ENCODE results near the gene FBXO24. TPM values are rescaled to one million over a fixed set of nuclear protein-coding genes. Genes with fewer than 3 reads are reported as not detected.

Gene FBXO24
- total and polyA plus RNA-seq, 11 donors = 0.11 to 0.75 (median 0.31) TPM; not detected in 4

DNA sequence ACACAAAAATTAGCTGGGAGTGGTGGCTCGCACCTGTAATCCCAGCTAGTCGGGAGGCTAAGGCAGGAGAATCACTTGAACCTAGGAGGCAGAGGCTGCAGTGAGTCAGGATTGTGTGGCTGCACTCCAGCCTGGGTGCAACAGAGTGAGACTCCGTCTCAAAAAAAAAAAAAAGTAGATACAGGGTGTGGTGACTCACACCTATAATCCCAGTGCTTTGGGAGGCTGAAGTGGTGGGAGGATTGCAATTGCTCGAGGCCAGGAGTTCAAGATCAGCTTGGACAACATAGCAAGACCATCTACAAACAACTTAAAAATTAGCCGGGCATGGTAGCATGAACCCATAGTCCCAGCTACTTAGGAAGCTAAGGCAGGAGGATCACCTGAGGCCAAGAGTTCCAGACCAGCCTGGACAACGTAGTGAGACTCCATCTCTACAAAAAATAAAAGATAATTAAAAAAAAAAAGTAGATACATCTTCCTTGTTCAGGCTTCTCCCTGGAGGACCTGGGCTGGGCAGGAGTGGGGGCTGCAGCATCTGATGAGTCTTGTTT is 28.3 kb downstream of the FBXO24 start:
- peaks cover 0 to 14% (median 0%) of the 10 kb centered on the region in 9 donors for H3K36me3 ChIP-seq
- TF ChIP-seq, protein P1, sequence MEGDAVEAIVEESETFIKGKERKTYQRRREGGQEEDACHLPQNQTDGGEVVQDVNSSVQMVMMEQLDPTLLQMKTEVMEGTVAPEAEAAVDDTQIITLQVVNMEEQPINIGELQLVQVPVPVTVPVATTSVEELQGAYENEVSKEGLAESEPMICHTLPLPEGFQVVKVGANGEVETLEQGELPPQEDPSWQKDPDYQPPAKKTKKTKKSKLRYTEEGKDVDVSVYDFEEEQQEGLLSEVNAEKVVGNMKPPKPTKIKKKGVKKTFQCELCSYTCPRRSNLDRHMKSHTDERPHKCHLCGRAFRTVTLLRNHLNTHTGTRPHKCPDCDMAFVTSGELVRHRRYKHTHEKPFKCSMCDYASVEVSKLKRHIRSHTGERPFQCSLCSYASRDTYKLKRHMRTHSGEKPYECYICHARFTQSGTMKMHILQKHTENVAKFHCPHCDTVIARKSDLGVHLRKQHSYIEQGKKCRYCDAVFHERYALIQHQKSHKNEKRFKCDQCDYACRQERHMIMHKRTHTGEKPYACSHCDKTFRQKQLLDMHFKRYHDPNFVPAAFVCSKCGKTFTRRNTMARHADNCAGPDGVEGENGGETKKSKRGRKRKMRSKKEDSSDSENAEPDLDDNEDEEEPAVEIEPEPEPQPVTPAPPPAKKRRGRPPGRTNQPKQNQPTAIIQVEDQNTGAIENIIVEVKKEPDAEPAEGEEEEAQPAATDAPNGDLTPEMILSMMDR (IDR thresholded peaks at IDR 0.05) = no peak
- no peak for TF ChIP-seq POLR2A (IDR thresholded peaks at IDR 0.05)
- intact Hi-C loops (cut with DNase I) = loop anchor here in 4 of 10 donors (5.0 to 10.0 kb wide), 3 partner anchors 58 to 78 kb away; partner anchors contain the start of genes GIGYF1 (in 3 of the 4) and GNB2 (in 2 of the 4)
- H3K9me3 ChIP-seq = no peaks in the 10 kb centered on the region
- peaks cover 0 to 24% (median 12%) of the 10 kb centered on the region in 12 donors for H3K4me1 ChIP-seq
- 79 to 95% (median 90%) methylated on average over 6 of the region's 6 CpGs for WGBS, 4 donors
- DNase-seq (no peak), ATAC-seq (no peak)
- H3K27ac ChIP-seq = no peak overlapping the region
- no peak overlapping the region for H3K4me3 ChIP-seq
- no peaks in the 10 kb centered on the region for H3K27me3 ChIP-seq

DNA sequence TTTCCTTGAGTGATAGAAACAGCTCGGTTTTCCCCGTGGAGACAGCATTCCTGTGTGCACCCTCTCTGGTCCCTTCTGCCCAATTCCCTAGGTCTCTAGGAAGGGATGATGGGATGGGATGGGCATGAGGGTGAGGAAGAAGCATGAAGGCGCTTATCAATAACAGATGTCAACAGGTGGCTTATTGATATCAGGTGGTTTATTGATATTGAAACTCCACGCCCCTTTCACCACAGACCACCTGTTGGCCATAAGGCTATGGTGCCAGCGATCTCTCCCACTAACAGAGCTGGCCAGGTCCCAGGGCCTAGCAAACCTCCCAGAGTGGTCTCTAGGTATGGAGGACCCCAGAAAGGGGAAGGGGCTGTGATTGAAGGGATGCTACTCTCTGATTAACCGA is 34.1 kb downstream of the FBXO24 start:
- H3K27me3 ChIP-seq = no peaks in the 10 kb centered on the region
- ATAC-seq (no peak), DNase-seq (no peak)
- TF ChIP-seq, protein P1 (IDR thresholded peaks at IDR 0.05) = no peak
- 92 to 100% (median 94%) methylated on average over 6 of the region's 6 CpGs for WGBS, 4 donors
- no peaks in the 10 kb centered on the region for H3K4me1 ChIP-seq
- peaks cover 0 to 6% (median 0%) of the 10 kb centered on the region in 9 donors for H3K36me3 ChIP-seq
- intact Hi-C loops (cut with DNase I) = loop anchor here in 1 of 10 donors (5.0 kb wide), 1 partner anchor 67 kb away; no protein-coding TSS in a partner anchor
- H3K4me3 ChIP-seq = no peak overlapping the region
- no peaks in the 10 kb centered on the region for H3K9me3 ChIP-seq
- H3K27ac ChIP-seq = no peak overlapping the region

DNA sequence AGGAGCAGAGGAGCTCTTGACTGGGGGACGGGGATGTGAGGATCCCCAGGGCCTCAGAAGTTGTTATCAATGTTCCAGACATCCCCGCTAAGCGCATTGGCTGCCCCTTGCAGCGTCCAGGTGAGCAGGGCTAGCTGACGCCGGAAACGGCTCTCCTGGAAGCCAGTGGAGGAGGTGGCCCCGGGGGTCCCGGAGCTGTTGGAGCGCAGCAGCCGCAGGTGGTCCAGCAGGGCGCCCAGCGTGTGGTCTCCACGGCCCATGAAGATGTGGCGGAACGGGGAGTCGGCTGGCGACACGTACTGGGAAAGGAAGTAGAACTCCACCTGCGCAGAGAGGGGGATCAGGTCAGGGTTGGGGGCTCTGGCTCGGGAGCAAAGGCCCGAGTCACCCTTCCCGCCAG is 34.7 kb downstream of the FBXO24 start:
- 93 to 95% (median 95%) methylated on average over 23 of the region's 23 CpGs for WGBS, 4 donors
- ATAC-seq = no peak
- no peak overlapping the region for H3K27ac ChIP-seq
- no peak for DNase-seq
- no peaks in the 10 kb centered on the region for H3K9me3 ChIP-seq
- H3K4me1 ChIP-seq = no peaks in the 10 kb centered on the region
- intact Hi-C loops (cut with DNase I) = loop anchor here in 1 of 10 donors (5.0 kb wide), 1 partner anchor 66 kb away; no protein-coding TSS in a partner anchor
- TF ChIP-seq, protein P1 (IDR thresholded peaks at IDR 0.05) = no peak
- TF ChIP-seq POLR2A (IDR thresholded peaks at IDR 0.05) = no peak
- H3K27me3 ChIP-seq = no peaks in the 10 kb centered on the region
- no peak overlapping the region for H3K4me3 ChIP-seq
- peaks cover 0 to 6% (median 0%) of the 10 kb centered on the region in 9 donors for H3K36me3 ChIP-seq

DNA sequence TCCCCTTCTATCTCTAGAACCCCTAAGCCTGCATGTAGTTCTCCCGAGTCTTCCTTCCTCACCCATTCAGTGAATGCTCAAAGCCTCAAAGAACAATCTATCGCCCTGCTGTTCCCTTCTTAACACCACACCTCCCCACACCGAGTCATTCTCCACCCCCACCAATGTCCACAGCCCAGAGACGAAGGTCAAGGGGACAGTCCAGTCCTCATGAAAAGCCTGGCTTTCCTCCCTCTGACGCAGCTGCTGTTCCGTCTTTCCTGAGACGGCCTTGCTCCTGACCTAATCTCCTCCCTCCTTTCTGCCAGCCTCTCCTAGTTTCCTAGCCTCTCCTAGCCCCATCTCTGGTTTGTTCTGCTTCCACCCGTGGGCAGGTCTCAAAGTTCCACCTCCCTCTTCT is 35.4 kb downstream of the FBXO24 start:
- H3K9me3 ChIP-seq = no peaks in the 10 kb centered on the region
- H3K27me3 ChIP-seq = no peaks in the 10 kb centered on the region
- intact Hi-C loops (cut with DNase I) = loop anchor here in 1 of 10 donors (5.0 kb wide), 1 partner anchor 66 kb away; no protein-coding TSS in a partner anchor
- no peak for DNase-seq
- H3K4me1 ChIP-seq = peaks cover 0 to 6% (median 0%) of the 10 kb centered on the region in 12 donors
- no peak for ATAC-seq
- H3K36me3 ChIP-seq = peaks cover 0 to 6% (median 0%) of the 10 kb centered on the region in 9 donors
- no peak for TF ChIP-seq POLR2A (IDR thresholded peaks at IDR 0.05)
- TF ChIP-seq, protein P1 (IDR thresholded peaks at IDR 0.05) = no peak
- 85 to 87% (median 86%) methylated on average over 8 of the region's 8 CpGs for WGBS, 4 donors
- H3K27ac ChIP-seq = no peak overlapping the region
- H3K4me3 ChIP-seq = no peak overlapping the region

Data from heart left ventricle (tissue), 16 donors.